WTC11 (cell line): ENCODE results near the gene ZSCAN25.

Source experiments
- ATF1 ChIP-seq: sonication (generic); formaldehyde crosslinking; IDR thresholded peaks from 2 replicates; pipeline ENCODE4 v1.8.1; 2023; ENCODE audit warnings: mild to moderate bottlenecking, moderate library complexity, missing genetic modification reagents
- CREM ChIP-seq: sonication (generic); formaldehyde crosslinking; IDR thresholded peaks from 2 replicates; pipeline ENCODE4 v1.8.1; 2022; ENCODE audit warnings: mild to moderate bottlenecking, missing genetic modification reagents, moderate library complexity
- NR1H2 ChIP-seq: sonication (generic); formaldehyde crosslinking; IDR thresholded peaks from 2 replicates; pipeline ENCODE4 v1.9.0; 2021; ENCODE audit warnings: mild to moderate bottlenecking, moderate library complexity, missing genetic modification reagents
- RELA ChIP-seq: sonication (generic); formaldehyde crosslinking; IDR thresholded peaks from 2 replicates; pipeline ENCODE4 v1.8.1; 2022; ENCODE audit warnings: missing genetic modification reagents, mild to moderate bottlenecking, borderline replicate concordance
- SP1 ChIP-seq: sonication (generic); formaldehyde crosslinking; conservative IDR thresholded peaks from 2 replicates; pipeline ENCODE4 v1.8.1; 2022; ENCODE audit warnings: missing genetic modification reagents
- TF ChIP-seq, protein P1 (sequence below): fragments of 200-600 bp; IDR thresholded peaks from 2 replicates; pipeline ENCODE4 v1.8.0; 2022; ENCODE audit warnings: antibody characterized with exemption
- TF ChIP-seq, protein P2 (sequence below): sonication (generic); formaldehyde crosslinking; IDR thresholded peaks from 2 replicates; pipeline ENCODE4 v1.8.1; 2022; ENCODE audit warnings: low read depth, missing genetic modification reagents, borderline replicate concordance
- TF ChIP-seq, protein P3 (sequence below): sonication (generic); formaldehyde crosslinking; IDR thresholded peaks from 2 replicates; pipeline ENCODE4 v1.8.1; 2023; ENCODE audit warnings: mild to moderate bottlenecking, missing genetic modification reagents, moderate library complexity

DNA sequence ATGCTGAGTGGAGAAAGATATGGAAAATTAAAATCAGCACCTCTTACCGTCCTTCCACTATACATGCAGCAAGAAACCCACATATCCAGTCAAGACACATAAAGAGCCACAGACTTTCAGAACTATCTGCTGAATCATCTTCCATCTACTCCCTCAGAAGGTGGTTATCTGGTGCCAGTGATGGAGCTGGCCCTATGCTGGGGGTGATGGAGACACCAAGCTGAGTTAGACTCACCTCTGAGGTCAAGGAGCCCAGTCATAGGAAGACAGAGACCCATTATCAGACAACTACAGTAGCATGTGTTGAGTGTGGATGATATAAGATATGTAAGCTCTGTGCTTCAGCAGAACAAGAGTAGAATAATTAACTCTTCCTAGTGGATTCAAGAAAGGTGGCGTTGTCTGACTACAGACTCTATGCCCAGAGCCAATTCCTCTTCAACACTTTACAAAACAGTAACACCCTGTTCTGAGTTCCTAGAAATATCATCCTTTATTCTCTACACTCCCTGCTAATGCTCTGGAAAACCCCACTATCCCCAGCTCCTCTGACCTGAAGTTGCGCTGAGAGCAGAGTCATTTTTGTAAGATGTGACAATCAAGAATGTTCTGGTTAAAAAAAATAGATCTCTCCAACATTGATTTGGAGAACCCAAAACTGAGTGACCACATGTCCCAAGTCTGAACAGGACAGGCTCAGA is 48.7 kb downstream of the ZSCAN25 start:
- TF ChIP-seq NR1H2 (CRISPR knock-in tag) (no peak), CREM (CRISPR knock-in tag) (no peak), RELA (CRISPR knock-in tag) (no peak), ATF1 (CRISPR knock-in tag) (no peak), SP1 (CRISPR knock-in tag) (no peak)
- TF ChIP-seq, protein P1, sequence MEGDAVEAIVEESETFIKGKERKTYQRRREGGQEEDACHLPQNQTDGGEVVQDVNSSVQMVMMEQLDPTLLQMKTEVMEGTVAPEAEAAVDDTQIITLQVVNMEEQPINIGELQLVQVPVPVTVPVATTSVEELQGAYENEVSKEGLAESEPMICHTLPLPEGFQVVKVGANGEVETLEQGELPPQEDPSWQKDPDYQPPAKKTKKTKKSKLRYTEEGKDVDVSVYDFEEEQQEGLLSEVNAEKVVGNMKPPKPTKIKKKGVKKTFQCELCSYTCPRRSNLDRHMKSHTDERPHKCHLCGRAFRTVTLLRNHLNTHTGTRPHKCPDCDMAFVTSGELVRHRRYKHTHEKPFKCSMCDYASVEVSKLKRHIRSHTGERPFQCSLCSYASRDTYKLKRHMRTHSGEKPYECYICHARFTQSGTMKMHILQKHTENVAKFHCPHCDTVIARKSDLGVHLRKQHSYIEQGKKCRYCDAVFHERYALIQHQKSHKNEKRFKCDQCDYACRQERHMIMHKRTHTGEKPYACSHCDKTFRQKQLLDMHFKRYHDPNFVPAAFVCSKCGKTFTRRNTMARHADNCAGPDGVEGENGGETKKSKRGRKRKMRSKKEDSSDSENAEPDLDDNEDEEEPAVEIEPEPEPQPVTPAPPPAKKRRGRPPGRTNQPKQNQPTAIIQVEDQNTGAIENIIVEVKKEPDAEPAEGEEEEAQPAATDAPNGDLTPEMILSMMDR: no peak
- TF ChIP-seq, protein P2, sequence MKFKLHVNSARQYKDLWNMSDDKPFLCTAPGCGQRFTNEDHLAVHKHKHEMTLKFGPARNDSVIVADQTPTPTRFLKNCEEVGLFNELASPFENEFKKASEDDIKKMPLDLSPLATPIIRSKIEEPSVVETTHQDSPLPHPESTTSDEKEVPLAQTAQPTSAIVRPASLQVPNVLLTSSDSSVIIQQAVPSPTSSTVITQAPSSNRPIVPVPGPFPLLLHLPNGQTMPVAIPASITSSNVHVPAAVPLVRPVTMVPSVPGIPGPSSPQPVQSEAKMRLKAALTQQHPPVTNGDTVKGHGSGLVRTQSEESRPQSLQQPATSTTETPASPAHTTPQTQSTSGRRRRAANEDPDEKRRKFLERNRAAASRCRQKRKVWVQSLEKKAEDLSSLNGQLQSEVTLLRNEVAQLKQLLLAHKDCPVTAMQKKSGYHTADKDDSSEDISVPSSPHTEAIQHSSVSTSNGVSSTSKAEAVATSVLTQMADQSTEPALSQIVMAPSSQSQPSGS (CRISPR knock-in tag): no peak
- TF ChIP-seq, protein P3, sequence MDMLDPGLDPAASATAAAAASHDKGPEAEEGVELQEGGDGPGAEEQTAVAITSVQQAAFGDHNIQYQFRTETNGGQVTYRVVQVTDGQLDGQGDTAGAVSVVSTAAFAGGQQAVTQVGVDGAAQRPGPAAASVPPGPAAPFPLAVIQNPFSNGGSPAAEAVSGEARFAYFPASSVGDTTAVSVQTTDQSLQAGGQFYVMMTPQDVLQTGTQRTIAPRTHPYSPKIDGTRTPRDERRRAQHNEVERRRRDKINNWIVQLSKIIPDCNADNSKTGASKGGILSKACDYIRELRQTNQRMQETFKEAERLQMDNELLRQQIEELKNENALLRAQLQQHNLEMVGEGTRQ: no peak
